ENCODE measurements around the gene MCU. TPM values are rescaled to one million over a fixed set of nuclear protein-coding genes. Genes with fewer than 3 reads are reported as not detected.
A peak's percentile ranks its signal among the peaks of the same experiment; 100 is the strongest.

The MCU gene
- total and polyA plus RNA-seq, 7 experiments from 2014 or later: 4.8 to 14.3 (median 10.7) TPM

DNA sequence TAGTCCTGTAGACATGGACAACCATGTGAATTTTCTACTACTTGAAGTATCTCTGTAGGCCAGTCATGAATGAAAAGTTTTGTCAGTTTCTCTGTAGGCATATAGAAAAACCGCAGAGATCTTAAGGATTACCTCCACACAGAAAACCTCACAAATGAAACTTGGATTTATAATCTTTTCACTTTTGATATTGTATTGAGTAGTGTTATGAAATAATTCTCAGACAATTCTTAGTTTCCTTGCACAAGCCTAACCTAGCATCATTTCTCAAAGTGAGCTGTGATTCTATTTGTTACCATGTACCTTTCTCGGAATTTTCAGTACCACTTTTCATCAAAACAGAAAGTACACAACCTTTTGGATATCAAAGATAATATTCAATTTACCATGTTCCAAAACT lies 150.2 kb downstream of the MCU start:
- no peak overlapping the region for H3K4me3 ChIP-seq (ENCODE audit: low read length)
- no peak for DNase-seq
- no peaks in the 10 kb centered on the region for H3K9me3 ChIP-seq (ENCODE audit: control insufficient read depth in 2 of 3, low read length in 3 of 3)
- H3K4me1 Mint-ChIP-seq: peaks cover 0 to 3% (median 0%) of the 10 kb centered on the region in 7 donors
- H3K9me3 Mint-ChIP-seq: no peaks in the 10 kb centered on the region
- ChIA-PET POLR2A (interaction anchor here (0.6 kb wide), 1 partner anchor 746 kb away, joined by 6 read pairs; no protein-coding TSS in a partner anchor), CTCF (no interaction called here)
- H3K4me1 ChIP-seq (ENCODE audit: control insufficient read depth in 2 of 2, insufficient read depth in 2 of 2, low read length in 2 of 2): no peaks in the 10 kb centered on the region
- no peaks in the 10 kb centered on the region for H3K27me3 ChIP-seq (ENCODE audit: control insufficient read depth in 2 of 2, insufficient read depth in 2 of 2, low read length in 2 of 2)
- ATAC-seq: no peak
- H3K36me3 Mint-ChIP-seq: peaks cover 0 to 7% (median 4%) of the 10 kb centered on the region in 5 donors
- no peaks in the 10 kb centered on the region for H3K27me3 Mint-ChIP-seq
- no peak overlapping the region for H3K27ac Mint-ChIP-seq
- H3K36me3 ChIP-seq (ENCODE audit: control insufficient read depth in 2 of 3, insufficient read depth in 3 of 3, low read length in 3 of 3): no peaks in the 10 kb centered on the region
- no peak overlapping the region for H3K4me3 Mint-ChIP-seq
- no peak overlapping the region for H3K27ac ChIP-seq (ENCODE audit: low read depth, low read length)
- intact Hi-C loops (cut with micrococcal nuclease): no loop called here

DNA sequence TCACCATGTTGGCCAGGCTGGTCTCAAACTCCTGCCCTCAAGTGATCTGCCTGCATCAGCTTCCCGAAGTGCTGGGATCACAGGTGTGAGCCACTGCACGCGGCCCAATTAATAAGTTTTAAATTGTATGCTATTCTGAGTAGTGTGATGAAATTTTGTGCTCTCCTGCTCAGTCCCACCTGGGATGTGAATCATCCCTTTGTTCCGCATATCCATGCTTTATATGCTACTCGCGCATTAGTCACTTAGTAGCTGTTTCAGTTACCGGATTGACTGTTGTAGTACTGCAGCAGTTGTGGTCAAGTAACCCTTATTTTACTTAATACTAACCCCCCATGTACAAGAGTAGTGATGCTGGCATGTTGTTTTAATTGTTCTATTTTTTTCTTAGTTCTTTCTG lies 154.3 kb downstream of the MCU start:
- CTCF ChIA-PET: no interaction called here
- H3K27ac Mint-ChIP-seq: no peak overlapping the region
- Histone ChIP-seq H3K9me3 (ENCODE audit: control insufficient read depth in 2 of 3, low read length in 3 of 3) (no peaks in the 10 kb centered on the region), H3K27ac (ENCODE audit: low read depth, low read length) (no peak overlapping the region), H3K4me1 (ENCODE audit: control insufficient read depth in 2 of 2, insufficient read depth in 2 of 2, low read length in 2 of 2) (no peaks in the 10 kb centered on the region), H3K27me3 (ENCODE audit: control insufficient read depth in 2 of 2, insufficient read depth in 2 of 2, low read length in 2 of 2) (no peaks in the 10 kb centered on the region), H3K36me3 (ENCODE audit: control insufficient read depth in 2 of 3, insufficient read depth in 3 of 3, low read length in 3 of 3) (no peaks in the 10 kb centered on the region), H3K4me3 (ENCODE audit: low read length) (no peak overlapping the region)
- H3K9me3 Mint-ChIP-seq: peaks cover 0 to 6% (median 2%) of the 10 kb centered on the region in 11 donors
- H3K36me3 Mint-ChIP-seq: peaks cover 0 to 20% (median 7%) of the 10 kb centered on the region in 5 donors
- ATAC-seq: no peak
- no peaks in the 10 kb centered on the region for H3K27me3 Mint-ChIP-seq
- H3K4me3 Mint-ChIP-seq: no peak overlapping the region
- no peak for DNase-seq
- intact Hi-C loops (cut with micrococcal nuclease): no loop called here
- POLR2A ChIA-PET: no interaction called here
- peaks cover 0 to 3% (median 0%) of the 10 kb centered on the region in 7 donors for H3K4me1 Mint-ChIP-seq

DNA sequence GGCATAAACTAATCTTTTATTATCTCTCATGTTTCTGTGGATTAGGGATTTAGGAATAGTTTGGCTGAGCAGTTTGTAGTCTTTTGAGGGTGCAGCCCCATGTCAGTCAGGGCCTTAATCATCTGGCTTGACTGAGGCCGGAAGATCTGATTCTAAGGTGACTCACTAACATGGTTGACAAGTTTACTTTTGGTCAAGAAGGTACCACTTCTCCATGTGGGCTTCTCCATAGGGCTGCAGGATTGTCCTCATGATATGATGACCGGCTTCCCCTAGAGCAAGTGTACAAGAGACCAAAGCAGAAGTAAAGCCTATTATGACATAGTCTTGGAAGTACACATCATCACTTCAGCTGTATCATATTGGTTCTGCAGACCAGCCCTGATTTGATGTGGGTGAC lies 155.7 kb downstream of the MCU start:
- H3K4me3 Mint-ChIP-seq: no peak overlapping the region

DNA sequence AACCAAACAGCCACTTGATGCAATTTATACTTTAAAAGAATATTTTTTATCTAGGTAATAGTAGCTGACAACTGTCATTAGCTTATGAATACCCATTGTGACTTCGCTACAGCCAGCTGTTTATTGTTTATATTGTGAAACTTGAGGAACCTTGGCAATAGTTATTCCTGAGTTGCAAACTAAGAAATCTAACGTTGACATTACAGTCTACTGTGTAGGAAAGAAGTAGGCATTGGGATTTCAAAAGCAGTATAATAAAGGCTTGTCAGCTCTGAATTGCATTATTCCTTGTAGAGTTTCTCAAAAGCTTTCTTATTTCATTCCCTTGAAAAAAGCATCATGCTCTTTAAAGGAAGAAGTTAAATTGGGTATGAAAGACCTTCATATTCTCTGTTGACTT lies 158.9 kb downstream of the MCU start:
- no peak overlapping the region for H3K27ac Mint-ChIP-seq
- Histone ChIP-seq H3K4me1 (ENCODE audit: control insufficient read depth in 2 of 2, insufficient read depth in 2 of 2, low read length in 2 of 2) (no peaks in the 10 kb centered on the region), H3K4me3 (ENCODE audit: low read length) (no peak overlapping the region), H3K27ac (ENCODE audit: low read depth, low read length) (no peak overlapping the region), H3K36me3 (ENCODE audit: control insufficient read depth in 2 of 3, insufficient read depth in 3 of 3, low read length in 3 of 3) (no peaks in the 10 kb centered on the region), H3K27me3 (ENCODE audit: control insufficient read depth in 2 of 2, insufficient read depth in 2 of 2, low read length in 2 of 2) (no peaks in the 10 kb centered on the region), H3K9me3 (ENCODE audit: control insufficient read depth in 2 of 3, low read length in 3 of 3) (no peaks in the 10 kb centered on the region)
- peaks cover 0 to 10% (median 4%) of the 10 kb centered on the region in 11 donors for H3K9me3 Mint-ChIP-seq
- POLR2A ChIA-PET: no interaction called here
- no peak overlapping the region for H3K4me3 Mint-ChIP-seq
- no peaks in the 10 kb centered on the region for H3K27me3 Mint-ChIP-seq
- ATAC-seq: no peak
- no peak for DNase-seq
- H3K4me1 Mint-ChIP-seq: peaks cover 0 to 2% (median 0%) of the 10 kb centered on the region in 7 donors
- H3K36me3 Mint-ChIP-seq: peaks cover 0 to 34% (median 13%) of the 10 kb centered on the region in 5 donors
- CTCF ChIA-PET: interaction anchor here (0.8 to 1.5 kb wide), 2 partner anchors 16 to 487 kb away, joined by 4 read pairs; no protein-coding TSS in a partner anchor
- intact Hi-C loops (cut with micrococcal nuclease): no loop called here

More for the DNA sequence above, 155.7 kb downstream of the MCU start:
- Mint-ChIP-seq H3K27me3 (no peaks in the 10 kb centered on the region), H3K4me1 (peaks cover 0 to 2% (median 0%) of the 10 kb centered on the region in 7 donors), H3K36me3 (peaks cover 0 to 30% (median 13%) of the 10 kb centered on the region in 5 donors), H3K27ac (no peak overlapping the region), H3K9me3 (peaks cover 0 to 10% (median 4%) of the 10 kb centered on the region in 11 donors)
- no peaks in the 10 kb centered on the region for H3K9me3 ChIP-seq (ENCODE audit: control insufficient read depth in 2 of 3, low read length in 3 of 3)
- DNase-seq: no peak
- intact Hi-C loops (cut with micrococcal nuclease): no loop called here
- no peaks in the 10 kb centered on the region for H3K36me3 ChIP-seq (ENCODE audit: control insufficient read depth in 2 of 3, insufficient read depth in 3 of 3, low read length in 3 of 3)
- peak; percentile 90 for ATAC-seq
- H3K27me3 ChIP-seq (ENCODE audit: control insufficient read depth in 2 of 2, insufficient read depth in 2 of 2, low read length in 2 of 2): no peaks in the 10 kb centered on the region
- H3K27ac ChIP-seq (ENCODE audit: low read depth, low read length): no peak overlapping the region
- ChIA-PET CTCF (no interaction called here), POLR2A (no interaction called here)
- H3K4me1 ChIP-seq (ENCODE audit: control insufficient read depth in 2 of 2, insufficient read depth in 2 of 2, low read length in 2 of 2): no peaks in the 10 kb centered on the region
- no peak overlapping the region for H3K4me3 ChIP-seq (ENCODE audit: low read length)

DNA sequence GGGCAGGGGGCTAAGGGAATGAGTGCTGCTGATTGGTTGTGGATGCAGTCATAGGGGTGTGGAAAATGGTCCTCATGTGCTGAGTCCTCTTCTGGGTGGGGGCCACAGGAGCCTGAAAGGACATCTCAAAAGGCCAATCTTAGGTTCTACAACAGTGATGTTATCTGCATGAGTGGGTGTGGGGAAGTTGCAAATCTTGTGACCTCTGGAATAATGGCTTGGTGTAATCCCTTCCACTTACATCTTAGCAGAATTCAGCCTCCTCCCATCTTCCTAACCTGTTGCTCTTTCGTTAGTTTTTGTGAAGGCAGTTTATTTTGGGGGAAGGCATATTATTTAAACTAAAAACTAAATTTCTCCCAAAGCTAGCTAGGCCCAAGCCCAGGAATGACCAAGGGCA lies 159.6 kb downstream of the MCU start:
- H3K27me3 Mint-ChIP-seq: no peaks in the 10 kb centered on the region
- no peaks in the 10 kb centered on the region for H3K4me1 ChIP-seq (ENCODE audit: control insufficient read depth in 2 of 2, insufficient read depth in 2 of 2, low read length in 2 of 2)
- H3K4me3 ChIP-seq (ENCODE audit: low read length): no peak overlapping the region
- peaks cover 0 to 2% (median 0%) of the 10 kb centered on the region in 7 donors for H3K4me1 Mint-ChIP-seq
- ChIA-PET CTCF (no interaction called here), POLR2A (no interaction called here)
- H3K36me3 Mint-ChIP-seq: peaks cover 0 to 34% (median 13%) of the 10 kb centered on the region in 5 donors
- H3K4me3 Mint-ChIP-seq: no peak overlapping the region
- H3K9me3 ChIP-seq (ENCODE audit: control insufficient read depth in 2 of 3, low read length in 3 of 3): no peaks in the 10 kb centered on the region
- H3K27me3 ChIP-seq (ENCODE audit: control insufficient read depth in 2 of 2, insufficient read depth in 2 of 2, low read length in 2 of 2): no peaks in the 10 kb centered on the region
- no peak for DNase-seq
- H3K27ac Mint-ChIP-seq: no peak overlapping the region
- H3K9me3 Mint-ChIP-seq: peaks cover 0 to 10% (median 4%) of the 10 kb centered on the region in 11 donors
- intact Hi-C loops (cut with micrococcal nuclease): no loop called here
- no peak overlapping the region for H3K27ac ChIP-seq (ENCODE audit: low read depth, low read length)
- no peaks in the 10 kb centered on the region for H3K36me3 ChIP-seq (ENCODE audit: control insufficient read depth in 2 of 3, insufficient read depth in 3 of 3, low read length in 3 of 3)
- ATAC-seq: no peak

DNA sequence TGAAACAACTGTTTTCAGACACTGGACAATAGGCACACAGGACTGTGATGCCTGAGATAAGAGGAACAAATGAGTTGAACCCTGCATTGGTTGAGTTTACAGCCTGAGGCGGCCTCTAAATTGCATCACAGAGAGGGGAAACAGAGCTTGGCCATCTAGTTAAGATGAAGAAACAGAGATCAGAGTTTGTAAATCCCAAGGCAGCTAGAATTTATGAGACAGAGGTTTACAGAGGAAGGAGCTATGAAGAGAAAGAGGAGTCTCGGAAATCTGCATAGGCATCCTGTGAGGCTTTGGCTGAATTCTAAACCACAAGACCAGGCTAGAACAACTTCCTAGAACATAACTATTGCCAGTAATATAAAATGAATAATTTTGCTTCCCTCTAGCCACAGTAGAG lies 160.6 kb downstream of the MCU start:
- no peaks in the 10 kb centered on the region for H3K27me3 ChIP-seq (ENCODE audit: control insufficient read depth in 2 of 2, insufficient read depth in 2 of 2, low read length in 2 of 2)
- no peaks in the 10 kb centered on the region for H3K27me3 Mint-ChIP-seq
- peaks cover 0 to 34% (median 13%) of the 10 kb centered on the region in 5 donors for H3K36me3 Mint-ChIP-seq
- intact Hi-C loops (cut with micrococcal nuclease): no loop called here
- no peak overlapping the region for H3K27ac ChIP-seq (ENCODE audit: low read depth, low read length)
- no peaks in the 10 kb centered on the region for H3K4me1 ChIP-seq (ENCODE audit: control insufficient read depth in 2 of 2, insufficient read depth in 2 of 2, low read length in 2 of 2)
- no peak overlapping the region for H3K4me3 Mint-ChIP-seq
- H3K9me3 ChIP-seq (ENCODE audit: control insufficient read depth in 2 of 3, low read length in 3 of 3): no peaks in the 10 kb centered on the region
- ChIA-PET POLR2A (no interaction called here), CTCF (interaction anchor here (0.5 kb wide), 1 partner anchor 15 kb away, joined by 3 read pairs; no protein-coding TSS in a partner anchor)
- H3K36me3 ChIP-seq (ENCODE audit: control insufficient read depth in 2 of 3, insufficient read depth in 3 of 3, low read length in 3 of 3): no peaks in the 10 kb centered on the region
- H3K9me3 Mint-ChIP-seq: peaks cover 0 to 10% (median 4%) of the 10 kb centered on the region in 11 donors
- H3K27ac Mint-ChIP-seq: no peak overlapping the region
- ATAC-seq (no peak), DNase-seq (no peak)
- H3K4me1 Mint-ChIP-seq: peaks cover 0 to 2% (median 0%) of the 10 kb centered on the region in 7 donors
- H3K4me3 ChIP-seq (ENCODE audit: low read length): no peak overlapping the region

DNA sequence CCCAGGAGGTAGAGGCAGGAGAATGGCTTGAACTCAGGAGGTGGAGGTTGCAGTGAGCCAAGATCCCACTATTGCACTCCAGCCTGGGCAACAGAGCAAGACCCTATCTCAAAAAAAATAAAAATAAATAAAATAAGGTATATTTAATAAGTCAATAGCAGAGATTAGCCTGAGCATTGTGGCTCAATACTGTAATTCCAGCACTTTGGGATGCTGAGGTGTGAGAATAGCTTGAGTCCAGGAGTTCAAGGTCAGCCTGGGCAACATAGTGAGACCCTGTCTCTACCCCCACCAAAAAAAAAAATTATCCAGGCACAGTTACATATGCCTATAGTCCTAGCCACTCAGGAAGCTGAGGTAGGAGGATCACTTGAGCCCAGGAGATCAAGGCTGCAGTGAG lies 163.2 kb downstream of the MCU start:
- CTCF ChIA-PET: no interaction called here
- Histone ChIP-seq H3K36me3 (ENCODE audit: control insufficient read depth in 2 of 3, insufficient read depth in 3 of 3, low read length in 3 of 3) (no peaks in the 10 kb centered on the region), H3K27me3 (ENCODE audit: control insufficient read depth in 2 of 2, insufficient read depth in 2 of 2, low read length in 2 of 2) (no peaks in the 10 kb centered on the region), H3K27ac (ENCODE audit: low read depth, low read length) (no peak overlapping the region), H3K9me3 (ENCODE audit: control insufficient read depth in 2 of 3, low read length in 3 of 3) (no peaks in the 10 kb centered on the region), H3K4me1 (ENCODE audit: control insufficient read depth in 2 of 2, insufficient read depth in 2 of 2, low read length in 2 of 2) (no peaks in the 10 kb centered on the region), H3K4me3 (ENCODE audit: low read length) (no peak overlapping the region)
- Mint-ChIP-seq H3K9me3 (peaks cover 0 to 9% (median 3%) of the 10 kb centered on the region in 11 donors), H3K36me3 (peaks cover 0 to 22% (median 8%) of the 10 kb centered on the region in 5 donors), H3K27me3 (no peaks in the 10 kb centered on the region), H3K4me1 (peaks cover 0 to 2% (median 0%) of the 10 kb centered on the region in 7 donors), H3K27ac (no peak overlapping the region), H3K4me3 (no peak overlapping the region)
- POLR2A ChIA-PET: interaction anchor here (0.6 kb wide), 1 partner anchor 100 kb away, joined by 7 read pairs; no protein-coding TSS in a partner anchor
- ATAC-seq (no peak), DNase-seq (no peak)
- intact Hi-C loops (cut with micrococcal nuclease): no loop called here

All from naive thymus-derived CD4-positive, alpha-beta T cell (primary cell).